Epithelial cell of proximal tubule (primary cell): ENCODE measurements around the gene LRR1. TPM values are rescaled to one million over a fixed set of nuclear protein-coding genes. Genes with fewer than 3 reads are reported as not detected.
"Not testable (repeated sequence)": the region's sequence is repeated elsewhere in the genome, so short reads cannot be mapped to it uniquely, and the experiment has no call there.

ENCODE experiments used
- DNase-seq: peaks from one replicate; pipeline ENCODE4 v3.0.0-alpha.2; 2011; ENCODE audit warnings: low read depth
- H3K4me3 ChIP-seq: 2 replicates; pipeline ENCODE4 v1.5.1; 2011; ENCODE audit warnings: low read depth, mild to moderate bottlenecking, low read length
- CTCF ChIP-seq: conservative IDR thresholded peaks from 2 replicates; pipeline ENCODE4 v1.5.1; 2012; ENCODE audit warnings: low read depth, mild to moderate bottlenecking, low read length
- total RNA-seq: library from RNA; depleted of rRNA; stranded (reverse); fragments of >200 nt; gene quantifications from 2 replicates; pipeline ENCODE4 v1.2.3, GENCODE V29; 2015

The LRR1 gene
- total RNA-seq, 1 donor from 2014 or later, result 22.7 TPM

- no peak for DNase-seq
- H3K4me3 ChIP-seq, result no peak overlapping the region
- no peak for TF ChIP-seq CTCF
Observed at GRCh38 chr14:49612251-49612650, 13.5 kb downstream of the LRR1 start.

- H3K4me3 ChIP-seq, result no peak overlapping the region
- no peak for DNase-seq
- TF ChIP-seq CTCF, result no peak
Observed at GRCh38 chr14:49612671-49613070, 13.9 kb downstream of the LRR1 start.

- H3K4me3 ChIP-seq, result no peak overlapping the region
- TF ChIP-seq CTCF, result no peak
- no peak for DNase-seq
Observed at GRCh38 chr14:49614196-49614595, 15.5 kb downstream of the LRR1 start.

GRCh38 chr14:49615776-49616175 is 17.0 kb downstream of the LRR1 start:
- no peak for DNase-seq
- TF ChIP-seq CTCF, result no peak
- no peak overlapping the region for H3K4me3 ChIP-seq

GRCh38 chr14:49617852-49618519 is 19.2 kb downstream of the LRR1 start:
- no peak overlapping the region for H3K4me3 ChIP-seq
- no peak for DNase-seq
- no peak for TF ChIP-seq CTCF

- not testable (repeated sequence) for DNase-seq
- H3K4me3 ChIP-seq, result peak overlapping the region; percentile 95
Observed at GRCh38 chr14:49619273-49619672, 20.5 kb downstream of the LRR1 start.

GRCh38 chr14:49619730-49620129 is 21.0 kb downstream of the LRR1 start:
- no peak for TF ChIP-seq CTCF
- H3K4me3 ChIP-seq, result peak overlapping the region; percentile 95
- DNase-seq, result no peak
